Esophagus squamous epithelium (tissue), 4 donors: ENCODE data around the gene RARG.

Experiments used
- CTCF ChIP-seq, 6 experiments: fragments of 450-650 bp in 4 of 6; fragments of 200-600 bp in 2 of 6; sonication (generic) in 2 of 6; IDR thresholded peaks; one replicate each; pipeline ENCODE4 v1.5.1; 2016 to 2019; ENCODE audit warnings: antibody characterized with exemption in 6 of 6, mild to moderate bottlenecking in 4 of 6, moderate library complexity in 4 of 6
- POLR2A ChIP-seq, 4 donors: fragments of 450-650 bp; IDR thresholded peaks; one replicate each; pipeline ENCODE4 v1.6.1; 2017; ENCODE audit warnings: antibody characterized with exemption in 4 of 4, mild to moderate bottlenecking in 4 of 4, moderate library complexity in 3 of 4

- TF ChIP-seq POLR2A (IDR thresholded peaks at IDR 0.05) (no peak), CTCF (IDR thresholded peaks at IDR 0.05) (no peak)
These were observed 3.2 kb upstream of the RARG start for GRCh38 chr12:53235164-53235563.
